Measurements from ENCODE around the gene PEX11G. TPM values are rescaled to one million over a fixed set of nuclear protein-coding genes. Genes with fewer than 3 reads are reported as not detected.

The PEX11G gene
- total and polyA plus RNA-seq, 2 donors (not counting 3 experiments of a cell fraction or from before 2014, with no cell fraction given), result 1.3 to 1.9 TPM

- ChIA-PET POLR2A (no interaction called here), CTCF (no interaction called here)
- no peak for FAIRE-seq
Measured at GRCh38 chr19:7480970-7481255, 7.9 kb downstream of the PEX11G start.

More at GRCh38 chr19:7480970-7481255, 7.9 kb downstream of the PEX11G start:
- no peak overlapping the region for H3K4me2 ChIP-seq (ENCODE audit: insufficient read depth, low read length)
- H3K4me1 ChIP-seq (ENCODE audit: control insufficient read depth, extremely low read depth, insufficient read depth, low read length), result no peaks in the 10 kb centered on the region
- no peaks in the 10 kb centered on the region for H3K27me3 ChIP-seq (ENCODE audit: control insufficient read depth in 2 of 2, insufficient read depth in 2 of 2, low read length in 2 of 2)
- BruUV-seq (replicated peaks), result no TSS peak
- dilution Hi-C loops (cut with MboI; ENCODE audit: extremely low pct_ligation_motif_present, low sequenced_read_pairs) (no loop called here), intact Hi-C loops (cut with micrococcal nuclease) (no loop called here)
- DNase-seq (ENCODE audit: low read depth, low spot score), result no peak
- no peaks in the 10 kb centered on the region for H3K36me3 ChIP-seq (ENCODE audit: control insufficient read depth in 2 of 2, extremely low read depth in 1 of 2, insufficient read depth in 2 of 2, low read length in 2 of 2)
- no peak for TF ChIP-seq GATA2 (IDR thresholded peaks at IDR 0.05; ENCODE audit: insufficient read depth, insufficient read length, low read depth, low read length)
- TF ChIP-seq FOS (IDR thresholded peaks at IDR 0.05; ENCODE audit: borderline replicate concordance, insufficient read depth, low read length), result no peak
- TF ChIP-seq JUN (IDR thresholded peaks at IDR 0.05; ENCODE audit: borderline replicate concordance, insufficient read depth, insufficient read length, low read depth), result no peak
- no peak for TF ChIP-seq POLR2AphosphoS5 (IDR thresholded peaks at IDR 0.05; ENCODE audit: insufficient read depth, low read depth, low read length)
- TF ChIP-seq EZH2 (IDR thresholded peaks at IDR 0.05; ENCODE audit: borderline replicate concordance, low read depth, low read length, severe bottlenecking), result no peak
- no peak for TF ChIP-seq POLR2A (IDR thresholded peaks at IDR 0.05; ENCODE audit: low read depth, low read length)
- TF ChIP-seq CTCF (IDR thresholded peaks at IDR 0.05; ENCODE audit: extremely low read depth in 1 of 2, insufficient read depth in 1 of 2, low read depth in 1 of 2, low read length in 2 of 2), result no peak
- TF ChIP-seq MYC (IDR thresholded peaks at IDR 0.05; ENCODE audit: low read depth, low read length), result no peak
- no peak for TF ChIP-seq MAX (IDR thresholded peaks at IDR 0.05; ENCODE audit: insufficient read depth, insufficient read length)
- no peak overlapping the region for H3K4me3 ChIP-seq (replicated peaks in 1 of 3; ENCODE audit: insufficient read depth in 1 of 3, low read depth in 1 of 3, low read length in 3 of 3)
- H3K79me2 ChIP-seq (ENCODE audit: control insufficient read depth, insufficient read depth, low read length), result no peaks in the 10 kb centered on the region
- no peak overlapping the region for H3K27ac ChIP-seq (ENCODE audit: insufficient read depth, low read depth, low read length)
- H3K9ac ChIP-seq (replicated peaks; ENCODE audit: extremely low read depth, insufficient read depth, low read length), result no peak overlapping the region
- H3K9me3 ChIP-seq (replicated peaks; ENCODE audit: control insufficient read depth, insufficient read depth, low read length), result no peaks in the 10 kb centered on the region
- no peak overlapping the region for H2AFZ ChIP-seq (ENCODE audit: low read depth, low read length)
- no peaks in the 10 kb centered on the region for H3K9me1 ChIP-seq (replicated peaks; ENCODE audit: control insufficient read depth, extremely low read depth, insufficient read depth, low read length)
- H4K20me1 ChIP-seq (replicated peaks; ENCODE audit: control insufficient read depth, extremely low read depth, insufficient read depth, low read length), result no peaks in the 10 kb centered on the region
